Testis (tissue), 2 donors: ENCODE results near the gene ZNF423.

ENCODE experiments used
- CTCF ChIP-seq, 3 experiments: fragments of 450-650 bp in 2 of 3; fragments of 200-600 bp in 1 of 3; sonication (generic) in 1 of 3; IDR thresholded peaks; one replicate each; pipeline ENCODE4 v1.5.1; 2016 to 2019; ENCODE audit warnings: antibody characterized with exemption in 3 of 3, mild to moderate bottlenecking in 2 of 3, moderate library complexity in 1 of 3
- POLR2A ChIP-seq: fragments of 450-650 bp; IDR thresholded peaks from one replicate; pipeline ENCODE4 v1.6.1; 2017; ENCODE audit warnings: antibody characterized with exemption, mild to moderate bottlenecking, moderate library complexity

- TF ChIP-seq CTCF (IDR thresholded peaks at IDR 0.05) (no peak), POLR2A (no peak)
These were observed 214.7 kb downstream of the ZNF423 start for GRCh38 chr16:49641250-49641649.
